ENCODE data around the gene DGCR2.
"Not testable (repeated sequence)": the region's sequence is repeated elsewhere in the genome, so short reads cannot be mapped to it uniquely, and the experiment has no call there.

The DGCR2 gene

GRCh38 chr22:19085233-19085718 is 36.9 kb downstream of the DGCR2 start:
- Histone ChIP-seq H3K27me3 (replicated peaks; ENCODE audit: control insufficient read depth, insufficient read depth, low read length) (no peaks in the 10 kb centered on the region), H3K36me3 (ENCODE audit: control insufficient read depth, insufficient read depth, low read length) (peaks cover 2% of the 10 kb centered on the region), H3K4me3 (replicated peaks; ENCODE audit: low read depth, low read length) (no peak overlapping the region)
- TF ChIP-seq, protein P1, sequence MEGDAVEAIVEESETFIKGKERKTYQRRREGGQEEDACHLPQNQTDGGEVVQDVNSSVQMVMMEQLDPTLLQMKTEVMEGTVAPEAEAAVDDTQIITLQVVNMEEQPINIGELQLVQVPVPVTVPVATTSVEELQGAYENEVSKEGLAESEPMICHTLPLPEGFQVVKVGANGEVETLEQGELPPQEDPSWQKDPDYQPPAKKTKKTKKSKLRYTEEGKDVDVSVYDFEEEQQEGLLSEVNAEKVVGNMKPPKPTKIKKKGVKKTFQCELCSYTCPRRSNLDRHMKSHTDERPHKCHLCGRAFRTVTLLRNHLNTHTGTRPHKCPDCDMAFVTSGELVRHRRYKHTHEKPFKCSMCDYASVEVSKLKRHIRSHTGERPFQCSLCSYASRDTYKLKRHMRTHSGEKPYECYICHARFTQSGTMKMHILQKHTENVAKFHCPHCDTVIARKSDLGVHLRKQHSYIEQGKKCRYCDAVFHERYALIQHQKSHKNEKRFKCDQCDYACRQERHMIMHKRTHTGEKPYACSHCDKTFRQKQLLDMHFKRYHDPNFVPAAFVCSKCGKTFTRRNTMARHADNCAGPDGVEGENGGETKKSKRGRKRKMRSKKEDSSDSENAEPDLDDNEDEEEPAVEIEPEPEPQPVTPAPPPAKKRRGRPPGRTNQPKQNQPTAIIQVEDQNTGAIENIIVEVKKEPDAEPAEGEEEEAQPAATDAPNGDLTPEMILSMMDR (IDR thresholded peaks at IDR 0.05; ENCODE audit: insufficient read depth, low read length, poor library complexity, severe bottlenecking): peak; percentile 45
- DNase-seq (ENCODE audit: extremely low read depth, insufficient read length): no peak

GRCh38 chr22:19084586-19084985 is 37.6 kb downstream of the DGCR2 start:
- H3K36me3 ChIP-seq (ENCODE audit: control insufficient read depth, insufficient read depth, low read length); H3K27me3 ChIP-seq (replicated peaks; ENCODE audit: control insufficient read depth, insufficient read depth, low read length); H3K4me3 ChIP-seq (replicated peaks; ENCODE audit: low read depth, low read length); DNase-seq (ENCODE audit: extremely low read depth, insufficient read length): not testable (repeated sequence)

DNA sequence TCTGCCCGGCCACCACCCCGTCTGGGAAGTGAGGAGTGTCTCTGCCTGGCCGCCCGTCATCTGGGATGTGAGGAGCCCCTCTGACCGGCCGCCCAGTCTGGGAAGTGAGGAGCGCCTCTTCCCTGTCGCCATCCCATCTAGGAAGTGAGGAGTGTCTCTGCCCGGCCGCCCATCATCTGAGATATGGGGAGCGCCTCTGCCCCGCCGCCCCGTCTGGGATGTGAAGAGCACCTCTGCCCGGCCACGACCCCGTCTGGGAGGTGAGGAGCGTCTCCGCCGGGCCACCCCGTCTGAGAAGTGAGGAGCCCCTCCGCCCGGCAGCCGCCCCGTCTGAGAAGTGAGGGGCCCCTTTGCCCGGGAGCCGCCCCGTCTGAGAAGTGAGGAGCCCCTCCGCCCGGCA is 38.1 kb downstream of the DGCR2 start:
- H3K27me3 ChIP-seq (replicated peaks; ENCODE audit: control insufficient read depth, insufficient read depth, low read length); H3K36me3 ChIP-seq (ENCODE audit: control insufficient read depth, insufficient read depth, low read length); H3K4me3 ChIP-seq (replicated peaks; ENCODE audit: low read depth, low read length); DNase-seq (ENCODE audit: extremely low read depth, insufficient read length): not testable (repeated sequence)

GRCh38 chr22:19082793-19083192 is 39.4 kb downstream of the DGCR2 start:
- Histone ChIP-seq H3K27me3 (replicated peaks; ENCODE audit: control insufficient read depth, insufficient read depth, low read length) (no peaks in the 10 kb centered on the region), H3K4me3 (replicated peaks; ENCODE audit: low read depth, low read length) (no peak overlapping the region), H3K36me3 (ENCODE audit: control insufficient read depth, insufficient read depth, low read length) (no peaks in the 10 kb centered on the region; the same call in none of the 2 replicates)
- TF ChIP-seq, protein P1 (IDR thresholded peaks at IDR 0.05; ENCODE audit: insufficient read depth, low read length, poor library complexity, severe bottlenecking): no peak
- no peak for DNase-seq (ENCODE audit: extremely low read depth, insufficient read length)

DNA sequence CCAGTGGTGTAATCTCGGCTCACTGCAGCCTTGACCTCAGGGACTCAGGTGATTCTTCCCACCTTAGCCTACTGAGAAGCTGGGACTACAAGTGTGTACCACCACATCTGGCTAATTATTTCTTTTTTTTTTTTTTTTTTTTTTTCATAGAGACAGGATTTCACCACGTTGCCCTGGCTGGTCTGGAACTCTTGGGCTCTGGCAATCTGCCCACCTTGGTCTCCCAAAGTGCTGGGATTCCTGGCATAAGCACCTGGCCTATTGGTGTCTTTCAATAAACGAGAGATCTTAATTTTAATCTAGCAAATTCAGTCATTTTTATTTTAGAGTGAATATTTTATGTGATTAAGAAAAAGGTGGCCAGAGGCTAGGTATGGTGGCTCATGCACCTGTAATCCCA is 40.1 kb downstream of the DGCR2 start:
- DNase-seq (ENCODE audit: extremely low read depth, insufficient read length): no peak
- TF ChIP-seq, protein P1 (IDR thresholded peaks at IDR 0.05; ENCODE audit: insufficient read depth, low read length, poor library complexity, severe bottlenecking): no peak
- H3K36me3 ChIP-seq (ENCODE audit: control insufficient read depth, insufficient read depth, low read length): no peaks in the 10 kb centered on the region; the same call in none of the 2 replicates
- no peaks in the 10 kb centered on the region for H3K27me3 ChIP-seq (replicated peaks; ENCODE audit: control insufficient read depth, insufficient read depth, low read length)
- H3K4me3 ChIP-seq (replicated peaks; ENCODE audit: low read depth, low read length): no peak overlapping the region

DNA sequence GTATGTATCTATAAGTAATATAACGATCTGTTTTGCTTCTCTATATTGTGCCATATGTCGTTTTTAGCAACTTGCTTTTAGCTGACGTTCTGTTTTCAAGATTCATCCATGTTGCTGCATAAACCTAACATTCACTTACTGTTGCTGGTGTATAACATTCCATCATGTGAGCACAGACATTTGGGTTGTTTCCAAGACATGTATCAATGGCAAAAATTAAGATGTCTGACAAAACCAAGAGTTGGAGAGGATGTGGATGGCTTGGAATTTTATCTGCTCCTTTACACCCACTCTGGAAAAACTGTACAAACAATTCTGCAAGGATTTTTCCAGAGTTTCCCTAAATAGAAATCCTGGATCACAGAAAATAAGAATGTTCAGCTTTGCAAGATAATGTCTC is 40.9 kb downstream of the DGCR2 start:
- Histone ChIP-seq H3K36me3 (ENCODE audit: control insufficient read depth, insufficient read depth, low read length) (no peaks in the 10 kb centered on the region; the same call in none of the 2 replicates), H3K4me3 (replicated peaks; ENCODE audit: low read depth, low read length) (no peak overlapping the region), H3K27me3 (replicated peaks; ENCODE audit: control insufficient read depth, insufficient read depth, low read length) (no peaks in the 10 kb centered on the region)
- no peak for DNase-seq (ENCODE audit: extremely low read depth, insufficient read length)
- TF ChIP-seq, protein P1 (IDR thresholded peaks at IDR 0.05; ENCODE audit: insufficient read depth, low read length, poor library complexity, severe bottlenecking): no peak

DNA sequence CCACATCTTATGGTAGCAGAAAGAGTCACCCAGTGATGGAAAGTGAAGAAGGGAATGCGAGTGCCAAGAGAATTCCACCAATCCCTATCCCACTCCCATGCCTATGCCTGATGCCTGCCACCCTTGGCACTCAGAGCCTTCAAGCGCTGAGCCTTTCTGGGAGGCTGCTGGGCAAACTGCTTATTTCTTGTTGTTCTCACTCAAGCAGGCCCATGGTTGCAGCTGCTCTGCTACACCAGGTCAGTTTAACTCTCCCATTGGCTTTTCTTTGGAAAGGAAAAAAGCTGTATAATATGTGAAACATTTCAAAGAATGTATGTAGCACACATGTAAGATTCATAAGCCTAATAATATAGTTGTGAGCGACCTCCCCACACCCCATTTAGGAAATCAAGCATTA is 41.4 kb downstream of the DGCR2 start:
- DNase-seq (ENCODE audit: extremely low read depth, insufficient read length): no peak
- no peaks in the 10 kb centered on the region; the same call in none of the 2 replicates for H3K36me3 ChIP-seq (ENCODE audit: control insufficient read depth, insufficient read depth, low read length)
- TF ChIP-seq, protein P1 (IDR thresholded peaks at IDR 0.05; ENCODE audit: insufficient read depth, low read length, poor library complexity, severe bottlenecking): no peak
- H3K4me3 ChIP-seq (replicated peaks; ENCODE audit: low read depth, low read length): no peak overlapping the region
- H3K27me3 ChIP-seq (replicated peaks; ENCODE audit: control insufficient read depth, insufficient read depth, low read length): no peaks in the 10 kb centered on the region

Measured in GM06990 (cell line).